ENCODE results near the gene SPINK6. TPM values are rescaled to one million over a fixed set of nuclear protein-coding genes. Genes with fewer than 3 reads are reported as not detected.

SPINK6 gene
- total RNA-seq = not detected in 2 replicates

- TF ChIP-seq, protein P1, sequence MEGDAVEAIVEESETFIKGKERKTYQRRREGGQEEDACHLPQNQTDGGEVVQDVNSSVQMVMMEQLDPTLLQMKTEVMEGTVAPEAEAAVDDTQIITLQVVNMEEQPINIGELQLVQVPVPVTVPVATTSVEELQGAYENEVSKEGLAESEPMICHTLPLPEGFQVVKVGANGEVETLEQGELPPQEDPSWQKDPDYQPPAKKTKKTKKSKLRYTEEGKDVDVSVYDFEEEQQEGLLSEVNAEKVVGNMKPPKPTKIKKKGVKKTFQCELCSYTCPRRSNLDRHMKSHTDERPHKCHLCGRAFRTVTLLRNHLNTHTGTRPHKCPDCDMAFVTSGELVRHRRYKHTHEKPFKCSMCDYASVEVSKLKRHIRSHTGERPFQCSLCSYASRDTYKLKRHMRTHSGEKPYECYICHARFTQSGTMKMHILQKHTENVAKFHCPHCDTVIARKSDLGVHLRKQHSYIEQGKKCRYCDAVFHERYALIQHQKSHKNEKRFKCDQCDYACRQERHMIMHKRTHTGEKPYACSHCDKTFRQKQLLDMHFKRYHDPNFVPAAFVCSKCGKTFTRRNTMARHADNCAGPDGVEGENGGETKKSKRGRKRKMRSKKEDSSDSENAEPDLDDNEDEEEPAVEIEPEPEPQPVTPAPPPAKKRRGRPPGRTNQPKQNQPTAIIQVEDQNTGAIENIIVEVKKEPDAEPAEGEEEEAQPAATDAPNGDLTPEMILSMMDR (IDR thresholded peaks at IDR 0.05; ENCODE audit: insufficient read depth, low read depth, low read length) = no peak
- no peak for DNase-seq (ENCODE audit: low read depth)
- H3K4me3 ChIP-seq (ENCODE audit: low read depth, low read length) = no peak within 1 kb of the TSS
These were observed at the start of gene SPINK6 for GRCh38 chr5:148202531-148203203. Gene SPINK6, plus strand, starts transcription at chr5:148203042. Its CDS starts 55 bp downstream, at chr5:148203097.

- no peak overlapping the region for H3K4me3 ChIP-seq (ENCODE audit: low read depth, low read length)
- no peak for DNase-seq (ENCODE audit: low read depth)
- TF ChIP-seq, protein P1 (IDR thresholded peaks at IDR 0.05; ENCODE audit: insufficient read depth, low read depth, low read length) = no peak
These were observed 46.2 kb upstream of the SPINK6 start for GRCh38 chr5:148156609-148157008.

DNA sequence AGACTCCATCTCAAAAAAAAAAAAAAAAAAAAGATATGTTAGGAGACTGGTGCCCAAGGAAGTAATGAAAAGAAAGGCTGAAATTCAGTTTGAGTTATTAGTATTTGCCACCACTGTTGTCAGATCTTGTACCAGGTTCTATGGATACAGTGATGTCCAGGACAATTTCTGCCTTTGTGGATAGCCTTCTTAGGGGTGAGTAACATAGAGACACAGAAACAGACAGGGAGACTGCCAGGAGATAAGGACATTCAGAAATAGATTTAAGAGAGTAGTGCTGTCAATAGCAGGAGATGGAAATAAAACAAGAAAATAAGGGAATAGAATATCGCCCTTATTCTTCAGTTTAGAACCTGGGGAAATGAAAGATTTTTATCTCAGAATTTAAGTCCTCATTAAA lies 40.8 kb upstream of the SPINK6 start:
- no peak for DNase-seq (ENCODE audit: low read depth)
- TF ChIP-seq, protein P1 (IDR thresholded peaks at IDR 0.05; ENCODE audit: insufficient read depth, low read depth, low read length) = no peak
- H3K4me3 ChIP-seq (ENCODE audit: low read depth, low read length) = no peak overlapping the region

GRCh38 chr5:148163345-148163744 lies 39.5 kb upstream of the SPINK6 start:
- TF ChIP-seq, protein P1 (IDR thresholded peaks at IDR 0.05; ENCODE audit: insufficient read depth, low read depth, low read length) = no peak
- H3K4me3 ChIP-seq (ENCODE audit: low read depth, low read length) = no peak overlapping the region
- no peak for DNase-seq (ENCODE audit: low read depth)

DNA sequence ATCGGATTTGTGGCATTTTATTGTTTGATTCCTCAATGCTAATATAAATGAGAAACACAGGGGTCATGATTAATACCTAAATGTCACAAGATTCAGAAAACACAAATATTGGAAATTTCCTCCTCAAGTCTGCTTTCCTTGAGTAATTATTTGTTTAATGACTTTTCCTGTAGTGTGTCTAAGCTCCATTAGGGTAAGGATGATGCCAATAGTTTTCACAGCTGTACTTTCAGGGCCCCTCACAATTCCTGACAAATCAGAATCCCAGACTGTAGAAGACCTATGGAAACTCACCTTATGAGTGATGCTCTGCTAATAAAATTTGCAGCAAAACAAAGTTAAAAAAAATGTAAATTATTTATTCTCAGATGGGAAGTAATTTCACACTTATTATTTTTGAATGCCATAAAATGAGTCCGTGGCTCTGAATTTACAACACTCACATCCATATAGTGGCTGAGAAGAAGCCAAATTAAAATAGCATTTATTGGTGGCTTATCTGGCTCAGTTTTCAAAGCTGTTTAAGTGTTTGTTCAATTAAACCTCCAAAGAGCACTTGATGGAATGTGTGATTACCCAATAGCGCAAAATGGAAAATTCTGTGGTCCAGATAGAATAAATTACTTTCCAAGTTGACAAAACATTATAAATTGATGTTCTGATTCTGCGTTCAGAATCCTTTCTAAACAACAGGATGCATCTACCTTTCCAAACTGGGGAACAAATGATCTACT lies 36.1 kb upstream of the SPINK6 start:
- no peak overlapping the region for H3K4me3 ChIP-seq (ENCODE audit: low read depth, low read length)
- peak; percentile 11 for DNase-seq (ENCODE audit: low read depth)
- TF ChIP-seq, protein P1 (IDR thresholded peaks at IDR 0.05; ENCODE audit: insufficient read depth, low read depth, low read length) = no peak

- no peak for DNase-seq (ENCODE audit: low read depth)
- TF ChIP-seq, protein P1 (IDR thresholded peaks at IDR 0.05; ENCODE audit: insufficient read depth, low read depth, low read length) = no peak
- H3K4me3 ChIP-seq (ENCODE audit: low read depth, low read length) = no peak within 1 kb of the TSS
These were observed 34.6 kb upstream of the SPINK6 start, which contains the start of gene SPINK14 for GRCh38 chr5:148168246-148168645. Gene SPINK14, plus strand, starts transcription at chr5:148168546. Its CDS starts 1,187 bp downstream, at chr5:148169733.

All from fibroblast of villous mesenchyme (primary cell).